Activated effector memory CD4-positive, alpha-beta T cell treated with anti-CD3 and anti-CD28 coated beads, Interleukin-2, amount 50 U/mL, for 16 hours (primary cell): ENCODE measurements around the gene SMCO2.
"Not testable (repeated sequence)": the region's sequence is repeated elsewhere in the genome, so short reads cannot be mapped to it uniquely, and the experiment has no call there.

Experiments used
- DNase-seq: peaks from one replicate; pipeline ENCODE4 v3.0.0-alpha.2; 2020

Gene SMCO2

GRCh38 chr12:27530157-27530922 is 83.8 kb downstream of the SMCO2 start:
- no peak for DNase-seq

- DNase-seq, result no peak
These were observed 85.4 kb downstream of the SMCO2 start for GRCh38 chr12:27531896-27532295.

GRCh38 chr12:27534060-27534764 is 87.7 kb downstream of the SMCO2 start:
- DNase-seq, result no peak

GRCh38 chr12:27534765-27535161 is 88.2 kb downstream of the SMCO2 start:
- no peak for DNase-seq

- DNase-seq, result no peak
These were observed 88.8 kb downstream of the SMCO2 start for GRCh38 chr12:27535318-27535717.

GRCh38 chr12:27537855-27538675 is 91.5 kb downstream of the SMCO2 start:
- DNase-seq, result no peak

- no peak for DNase-seq
These were observed 92.7 kb downstream of the SMCO2 start for GRCh38 chr12:27539191-27539631.

- no peak for DNase-seq
These were observed 94.6 kb downstream of the SMCO2 start for GRCh38 chr12:27541031-27541719.

GRCh38 chr12:27542628-27543027 is 96.1 kb downstream of the SMCO2 start:
- DNase-seq, result no peak

- DNase-seq, result not testable (repeated sequence)
These were observed 98.3 kb downstream of the SMCO2 start for GRCh38 chr12:27544858-27545257.

GRCh38 chr12:27545665-27546064 is 99.1 kb downstream of the SMCO2 start:
- no peak for DNase-seq

GRCh38 chr12:27547592-27547991 is 101.1 kb downstream of the SMCO2 start:
- no peak for DNase-seq

- no peak for DNase-seq
These were observed 102.0 kb downstream of the SMCO2 start for GRCh38 chr12:27548301-27549199.

GRCh38 chr12:27549236-27549800 is 102.8 kb downstream of the SMCO2 start:
- DNase-seq, result no peak

- DNase-seq, result no peak
These were observed 103.5 kb downstream of the SMCO2 start for GRCh38 chr12:27549801-27550652.

GRCh38 chr12:27550653-27550975 is 104.1 kb downstream of the SMCO2 start:
- DNase-seq, result no peak

- DNase-seq, result no peak
These were observed 104.8 kb downstream of the SMCO2 start for GRCh38 chr12:27551172-27551840.
